ENCODE results near the gene MCTP1. TPM values are rescaled to one million over a fixed set of nuclear protein-coding genes. Genes with fewer than 3 reads are reported as not detected.

MCTP1 gene
- total RNA-seq, 2 donors from 2014 or later = 3.3 to 5.0 TPM

GRCh38 chr5:95111141-95111540, 173.8 kb downstream of the MCTP1 start:
- TF ChIP-seq CTCF (IDR thresholded peaks at IDR 0.05) (no peak), POLR2AphosphoS5 (IDR thresholded peaks at IDR 0.05) (no peak), POLR2A (IDR thresholded peaks at IDR 0.05) (no peak)
- Histone ChIP-seq H3K36me3 (no peaks in the 10 kb centered on the region), H3K4me1 (replicated peaks) (no peaks in the 10 kb centered on the region), H3K9me3 (no peaks in the 10 kb centered on the region), H3K4me3 (no peak overlapping the region), H3K27me3 (replicated peaks; ENCODE audit: insufficient read depth) (no peaks in the 10 kb centered on the region), H3K27ac (no peak overlapping the region)
- DNase-seq (ENCODE audit: low spot score) = no peak
- intact Hi-C loops (cut with DNase I) = no loop called here

- WGBS = 77% methylated on average over 1 of the region's 1 CpG
- TF ChIP-seq POLR2AphosphoS5 (IDR thresholded peaks at IDR 0.05) (no peak), CTCF (IDR thresholded peaks at IDR 0.05) (no peak), POLR2A (IDR thresholded peaks at IDR 0.05) (no peak)
- Histone ChIP-seq H3K27me3 (replicated peaks; ENCODE audit: insufficient read depth) (no peaks in the 10 kb centered on the region), H3K36me3 (no peaks in the 10 kb centered on the region), H3K4me3 (no peak overlapping the region), H3K9me3 (no peaks in the 10 kb centered on the region), H3K27ac (no peak overlapping the region), H3K4me1 (replicated peaks) (no peaks in the 10 kb centered on the region)
- intact Hi-C loops (cut with DNase I) = no loop called here
- DNase-seq (ENCODE audit: low spot score) = no peak
Observed at GRCh38 chr5:95110118-95110517, 174.8 kb downstream of the MCTP1 start.

- TF ChIP-seq CTCF (IDR thresholded peaks at IDR 0.05) (no peak), POLR2A (IDR thresholded peaks at IDR 0.05) (no peak), POLR2AphosphoS5 (IDR thresholded peaks at IDR 0.05) (no peak)
- 78% methylated on average over 2 of the region's 2 CpGs for WGBS
- intact Hi-C loops (cut with DNase I) = no loop called here
- no peaks in the 10 kb centered on the region for H3K4me1 ChIP-seq (replicated peaks)
- no peaks in the 10 kb centered on the region for H3K9me3 ChIP-seq
- no peak overlapping the region for H3K4me3 ChIP-seq
- DNase-seq (ENCODE audit: low spot score) = no peak
- no peaks in the 10 kb centered on the region for H3K27me3 ChIP-seq (replicated peaks; ENCODE audit: insufficient read depth)
- H3K36me3 ChIP-seq = no peaks in the 10 kb centered on the region
- no peak overlapping the region for H3K27ac ChIP-seq
Observed at GRCh38 chr5:95107138-95107537, 177.8 kb downstream of the MCTP1 start.

- Histone ChIP-seq H3K27me3 (replicated peaks; ENCODE audit: insufficient read depth) (no peaks in the 10 kb centered on the region), H3K4me1 (replicated peaks) (no peaks in the 10 kb centered on the region)
- intact Hi-C loops (cut with DNase I) = no loop called here
Observed at GRCh38 chr5:95105638-95106037, 179.3 kb downstream of the MCTP1 start.

More at GRCh38 chr5:95105638-95106037, 179.3 kb downstream of the MCTP1 start:
- Histone ChIP-seq H3K27ac (no peak overlapping the region), H3K36me3 (no peaks in the 10 kb centered on the region), H3K9me3 (no peaks in the 10 kb centered on the region), H3K4me3 (no peak overlapping the region)
- TF ChIP-seq CTCF (IDR thresholded peaks at IDR 0.05) = no peak
- TF ChIP-seq POLR2AphosphoS5 (IDR thresholded peaks at IDR 0.05) = no peak
- no peak for TF ChIP-seq POLR2A (IDR thresholded peaks at IDR 0.05)
- 97% methylated on average over 1 of the region's 1 CpG for WGBS
- no peak for DNase-seq (ENCODE audit: low spot score)
